Lower leg skin (tissue), 3 donors: Measurements from ENCODE around the gene BLZF1.

ENCODE experiments used
- POLR2A ChIP-seq, 2 donors: fragments of 450-650 bp; IDR thresholded peaks; one replicate each; pipeline ENCODE4 v1.6.1; 2016 to 2017; ENCODE audit warnings: antibody characterized with exemption in 2 of 2, mild to moderate bottlenecking in 1 of 2, moderate library complexity in 1 of 2
- TF ChIP-seq, protein P1 (sequence below), 3 donors: fragments of 450-650 bp; IDR thresholded peaks; one replicate each; pipeline ENCODE4 v1.5.1; 2016; ENCODE audit warnings: antibody characterized with exemption in 3 of 3, mild to moderate bottlenecking in 3 of 3, moderate library complexity in 2 of 3

DNA sequence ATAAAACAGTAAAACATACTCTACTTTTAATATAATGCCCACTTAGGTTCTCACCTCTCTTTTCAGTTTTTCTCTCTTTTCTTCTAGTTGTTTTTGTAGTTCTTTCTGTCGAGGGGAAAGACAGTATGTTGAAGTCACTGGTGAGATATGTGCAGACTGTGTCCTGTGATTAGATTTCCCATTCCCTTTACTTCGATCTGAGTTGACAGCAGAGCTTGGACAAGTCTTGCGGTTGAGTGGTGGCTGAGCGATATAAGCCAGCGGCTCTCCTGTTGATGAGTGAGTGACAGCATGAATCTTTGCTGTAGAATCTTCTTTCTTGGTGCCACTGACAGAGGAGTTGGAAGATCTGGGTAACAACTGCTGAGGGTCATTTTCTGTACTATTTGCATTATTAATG, 53.3 kb downstream of the BLZF1 start:
- TF ChIP-seq, protein P1, sequence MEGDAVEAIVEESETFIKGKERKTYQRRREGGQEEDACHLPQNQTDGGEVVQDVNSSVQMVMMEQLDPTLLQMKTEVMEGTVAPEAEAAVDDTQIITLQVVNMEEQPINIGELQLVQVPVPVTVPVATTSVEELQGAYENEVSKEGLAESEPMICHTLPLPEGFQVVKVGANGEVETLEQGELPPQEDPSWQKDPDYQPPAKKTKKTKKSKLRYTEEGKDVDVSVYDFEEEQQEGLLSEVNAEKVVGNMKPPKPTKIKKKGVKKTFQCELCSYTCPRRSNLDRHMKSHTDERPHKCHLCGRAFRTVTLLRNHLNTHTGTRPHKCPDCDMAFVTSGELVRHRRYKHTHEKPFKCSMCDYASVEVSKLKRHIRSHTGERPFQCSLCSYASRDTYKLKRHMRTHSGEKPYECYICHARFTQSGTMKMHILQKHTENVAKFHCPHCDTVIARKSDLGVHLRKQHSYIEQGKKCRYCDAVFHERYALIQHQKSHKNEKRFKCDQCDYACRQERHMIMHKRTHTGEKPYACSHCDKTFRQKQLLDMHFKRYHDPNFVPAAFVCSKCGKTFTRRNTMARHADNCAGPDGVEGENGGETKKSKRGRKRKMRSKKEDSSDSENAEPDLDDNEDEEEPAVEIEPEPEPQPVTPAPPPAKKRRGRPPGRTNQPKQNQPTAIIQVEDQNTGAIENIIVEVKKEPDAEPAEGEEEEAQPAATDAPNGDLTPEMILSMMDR (IDR thresholded peaks at IDR 0.05) = no peak
- TF ChIP-seq POLR2A (IDR thresholded peaks at IDR 0.05) = no peak
